Keratinocyte (primary cell): ENCODE data around the gene TPH1. TPM values are rescaled to one million over a fixed set of nuclear protein-coding genes. Genes with fewer than 3 reads are reported as not detected.

Experiments
- DNase-seq: peaks from one replicate; pipeline ENCODE4 v3.0.0-alpha.2; 2011; ENCODE audit warnings: low read depth, missing footprints, low spot score
- FAIRE-seq: peaks from 2 replicates; lab custom pipeline; 2011; peaks lifted over from hg19 to GRCh38; lab: Jason Lieb, UNC
- H2AFZ ChIP-seq: 2 replicates; pipeline ENCODE4 v1.6.0; 2012; ENCODE audit warnings: low read length, control low read depth, inconsistent platforms; ENCODE audit not compliant: control insufficient read depth
- H3K27ac ChIP-seq: 2 replicates; pipeline ENCODE4 v1.5.1; 2011; ENCODE audit warnings: low read length; ENCODE audit not compliant: control insufficient read depth, insufficient read depth
- H3K27me3 ChIP-seq: 3 replicates; pipeline ENCODE4 v1.6.0; 2011; ENCODE audit warnings: low read length; ENCODE audit not compliant: control insufficient read depth, insufficient read depth; ENCODE audit errors: extremely low read depth
- H3K36me3 ChIP-seq, 2 experiments: 2 replicates in 1 of 2; 3 replicates in 1 of 2; pipeline ENCODE4 v1.5.1; 2011; ENCODE audit warnings: low read length in 2 of 2, mild to moderate bottlenecking in 1 of 2; ENCODE audit not compliant: control insufficient read depth in 2 of 2, insufficient read depth in 2 of 2; ENCODE audit errors: extremely low read depth in 1 of 2
- H3K4me1 ChIP-seq: 3 replicates; pipeline ENCODE4 v1.5.1; 2011; ENCODE audit warnings: low read length; ENCODE audit not compliant: control insufficient read depth, insufficient read depth; ENCODE audit errors: extremely low read depth
- H3K4me2 ChIP-seq: 3 replicates; pipeline ENCODE4 v1.6.0; 2011; ENCODE audit warnings: low read depth, low read length; ENCODE audit not compliant: control insufficient read depth, insufficient read depth; ENCODE audit errors: extremely low read depth
- H3K4me3 ChIP-seq, 3 experiments: fragments of 200-600 bp in 1 of 3; sonication (generic) in 1 of 3; 2 replicates in 2 of 3; 3 replicates in 1 of 3; pipeline ENCODE4 v1.5.1; 2011 to 2016; ENCODE audit warnings: low read length in 3 of 3, mild to moderate bottlenecking in 3 of 3, control low read depth in 2 of 3, inconsistent platforms in 1 of 3, low read depth in 1 of 3, mixed read lengths in 1 of 3, mixed run types in 1 of 3, moderate library complexity in 1 of 3; ENCODE audit not compliant: control insufficient read depth in 2 of 3, insufficient read depth in 2 of 3; ENCODE audit errors: extremely low read depth in 1 of 3
- H3K79me2 ChIP-seq: 2 replicates; pipeline ENCODE4 v1.6.0; 2012; ENCODE audit warnings: low read length; ENCODE audit not compliant: control insufficient read depth, insufficient read depth
- H3K9ac ChIP-seq: 3 replicates; pipeline ENCODE4 v1.6.0; 2011; ENCODE audit warnings: low read length; ENCODE audit not compliant: control insufficient read depth, insufficient read depth; ENCODE audit errors: extremely low read depth
- H3K9me1 ChIP-seq: 3 replicates; pipeline ENCODE4 v1.6.0; 2011; ENCODE audit warnings: low read length; ENCODE audit not compliant: control insufficient read depth, insufficient read depth; ENCODE audit errors: extremely low read depth
- H3K9me3 ChIP-seq: 2 replicates; pipeline ENCODE4 v1.5.1; 2012; ENCODE audit warnings: low read depth, low read length; ENCODE audit not compliant: control insufficient read depth
- H4K20me1 ChIP-seq: 3 replicates; pipeline ENCODE4 v1.6.0; 2011; ENCODE audit warnings: low read length; ENCODE audit not compliant: control insufficient read depth, insufficient read depth; ENCODE audit errors: extremely low read depth
- CTCF ChIP-seq, 3 experiments: IDR thresholded peaks in 1 of 3; conservative IDR thresholded peaks in 1 of 3; optimal IDR thresholded peaks in 1 of 3; 2 replicates in 2 of 3; 3 replicates in 1 of 3; pipeline versions ENCODE3 to v1.5.1; 2011; ENCODE audit warnings: low read length in 3 of 3, mild to moderate bottlenecking in 3 of 3, moderate library complexity in 2 of 3, control low read depth in 1 of 3, inconsistent platforms in 1 of 3; ENCODE audit not compliant: insufficient read depth in 2 of 3; ENCODE audit errors: extremely low read depth in 1 of 3
- EZH2 ChIP-seq: IDR thresholded peaks from one replicate; pipeline ENCODE4 v1.6.1; 2012; ENCODE audit warnings: inconsistent platforms, mild to moderate bottlenecking, low read length, moderate library complexity
- dilution Hi-C: fragments of 300-500 bp; cut with MboI; formaldehyde crosslinking; loops from one replicate; pipeline ENCODE4 v1.7.0; 2020; ENCODE audit warnings: low sequenced_read_pairs; ENCODE audit not compliant: extremely low pct_ligation_motif_present
- polyA plus RNA-seq, 5 experiments: library from polyadenylated mRNA; depleted of rRNA in 3 of 5; stranded (reverse) in 3 of 5; stranded (forward) in 1 of 5; unstranded in 1 of 5; fragments of >200 nt; gene quantifications; 1 replicate in 1 of 5; 2 replicates in 3 of 5; 3 replicates in 1 of 5; pipeline versions ENCODE4 v1.2.1 to v1.2.3, GENCODE V29; 2011 to 2012; ENCODE audit warnings: missing spikeins in 2 of 5, low read depth in 1 of 5, low replicate concordance in 1 of 5

Gene TPH1
- polyA plus RNA-seq, 1 donor (not counting 4 experiments of a cell fraction or from before 2014, with no cell fraction given) = 0.22 TPM

- dilution Hi-C loops = no loop called here
- Histone ChIP-seq H3K4me1 (peaks cover 10% of the 10 kb centered on the region), H3K36me3 (no peaks in the 10 kb centered on the region), H3K4me3 (no peak overlapping the region), H3K9me1 (no peaks in the 10 kb centered on the region), H3K27me3 (peaks cover 3% of the 10 kb centered on the region), H3K4me2 (no peak overlapping the region), H3K27ac (no peak overlapping the region), H3K9ac (no peak overlapping the region), H4K20me1 (no peaks in the 10 kb centered on the region), H3K79me2 (peaks cover 11% of the 10 kb centered on the region), H3K9me3 (no peaks in the 10 kb centered on the region), H2AFZ (no peak overlapping the region)
- FAIRE-seq (no peak), DNase-seq (no peak)
- no peak for TF ChIP-seq EZH2
- TF ChIP-seq CTCF (optimal IDR thresholded peaks at IDR 0.05 in 1 of 3, IDR thresholded peaks at IDR 0.05 in 1 of 3, conservative IDR thresholded peaks at IDR 0.05 in 1 of 3; ENCODE audit: extremely low read depth in 1 of 3, insufficient read depth in 2 of 3, low read length in 3 of 3) = no peak
Measured at GRCh38 chr11:18014876-18015275, 31.2 kb downstream of the TPH1 start.

GRCh38 chr11:18013790-18014507, 32.1 kb downstream of the TPH1 start:
- FAIRE-seq = no peak
- dilution Hi-C loops = no loop called here
- TF ChIP-seq CTCF (optimal IDR thresholded peaks at IDR 0.05 in 1 of 3, IDR thresholded peaks at IDR 0.05 in 1 of 3, conservative IDR thresholded peaks at IDR 0.05 in 1 of 3; ENCODE audit: extremely low read depth in 1 of 3, insufficient read depth in 2 of 3, low read length in 3 of 3) (no peak), EZH2 (no peak)

More at GRCh38 chr11:18013790-18014507, 32.1 kb downstream of the TPH1 start:
- peaks cover 10% of the 10 kb centered on the region for H3K4me1 ChIP-seq
- H3K4me2 ChIP-seq = peak overlapping the region; percentile 92
- H3K4me3 ChIP-seq = peak overlapping the region; percentile 83 to 91 (median 87)
- H3K27me3 ChIP-seq = peaks cover 3% of the 10 kb centered on the region
- peaks cover 11% of the 10 kb centered on the region for H3K79me2 ChIP-seq
- H3K27ac ChIP-seq = no peak overlapping the region
- H4K20me1 ChIP-seq = no peaks in the 10 kb centered on the region
- no peaks in the 10 kb centered on the region for H3K9me3 ChIP-seq
- H3K9me1 ChIP-seq = no peaks in the 10 kb centered on the region
- peak overlapping the region; percentile 96 for H2AFZ ChIP-seq
- no peak for DNase-seq
- no peaks in the 10 kb centered on the region for H3K36me3 ChIP-seq
- peak overlapping the region; percentile 77 for H3K9ac ChIP-seq
